HCT116 (cell line): Measurements from ENCODE around the gene RBMS1. TPM values are rescaled to one million over a fixed set of nuclear protein-coding genes. Genes with fewer than 3 reads are reported as not detected.

ENCODE experiments used
- ATAC-seq: fragments of 200-7000 bp; cut with Tn5 transposase; 2 replicates; pipeline ENCODE4 v1.9.1; 2020; ENCODE audit warnings: mild to moderate bottlenecking, moderate library complexity
- BruUV-seq: library from RNA; stranded (reverse); fragments of 400-500 nt; replicated peaks from 2 replicates; lab custom pipeline; 2021; lab: Mats Ljungman, UMichigan
- CTCF ChIA-PET: fragments of 300-600 bp; sonication (Branson Sonifier 250); formaldehyde crosslinking; loops from one replicate; lab custom pipeline; 2021; ENCODE audit warnings: antibody characterized with exemption; lab: Charles Lee
- POLR2A ChIA-PET: fragments of 300-600, 350-600 bp; sonication (Branson Sonifier 250); formaldehyde crosslinking; loops from one replicate; lab custom pipeline; 2021; ENCODE audit warnings: antibody characterized with exemption; lab: Charles Lee
- RAD21 ChIA-PET, 2 experiments: fragments of 300-600 bp; sonication (Branson Sonifier 250); formaldehyde crosslinking; loops; one replicate each; lab custom pipeline; 2023; ENCODE audit warnings: low total read pairs in 2 of 2; ENCODE audit not compliant: uncharacterized antibody in 2 of 2, unreplicated experiment in 2 of 2, low non-redundant PET in 1 of 2; lab: Charles Lee
- DNase-seq: peaks from one replicate; pipeline ENCODE4 v3.0.0-alpha.2; 2010; ENCODE audit warnings: low read depth, low spot score
- H2AFZ ChIP-seq: fragments of 200-600 bp; shearing (Covaris generic), sonication (generic); 2 replicates; pipeline ENCODE4 v1.6.1; 2017; ENCODE audit warnings: low read depth, mixed run types, mixed read lengths, antibody characterized with exemption, low read length; ENCODE audit not compliant: poor library complexity, severe bottlenecking
- H3K27ac ChIP-seq: 2 replicates; pipeline ENCODE4 v1.5.1; 2012; ENCODE audit warnings: low read depth, low read length
- H3K27me3 ChIP-seq: fragments of 200-600 bp; sonication (generic); 2 replicates; pipeline ENCODE4 v1.6.1; 2016; ENCODE audit warnings: mixed run types, low read length, mixed read lengths; ENCODE audit not compliant: insufficient read depth
- H3K36me3 ChIP-seq, 2 experiments: fragments of 200-500 bp in 1 of 2; fragments of 200-600 bp in 1 of 2; sonication (Bioruptor generic) in 1 of 2; sonication (generic) in 1 of 2; 2 replicates each; pipeline versions ENCODE4 v1.5.1 to v1.6.1; 2014 to 2016; ENCODE audit warnings: low read length in 2 of 2, inconsistent platforms in 1 of 2, mixed read lengths in 1 of 2, mixed run types in 1 of 2; ENCODE audit not compliant: insufficient read depth in 2 of 2, control insufficient read depth in 1 of 2
- H3K4me1 ChIP-seq, 2 experiments: fragments of 200-600 bp in 1 of 2; sonication (generic) in 1 of 2; 2 replicates each; pipeline versions ENCODE4 v1.5.1 to v1.6.1; 2012 to 2017; ENCODE audit warnings: low read length in 2 of 2, inconsistent platforms in 1 of 2, mild to moderate bottlenecking in 1 of 2, mixed read lengths in 1 of 2, mixed run types in 1 of 2, moderate library complexity in 1 of 2; ENCODE audit not compliant: insufficient read depth in 2 of 2, control insufficient read depth in 1 of 2
- H3K4me2 ChIP-seq: fragments of 200-600 bp; sonication (generic); 2 replicates; pipeline ENCODE4 v1.6.1; 2017; ENCODE audit warnings: mixed run types, low read length, mixed read lengths
- H3K4me3 ChIP-seq, 2 experiments: fragments of 200-600 bp in 1 of 2; sonication (generic) in 1 of 2; replicated peaks in 1 of 2; 2 replicates each; pipeline ENCODE4 v1.5.1; 2011 to 2016; ENCODE audit warnings: low read length in 2 of 2, control low read depth in 1 of 2, low read depth in 1 of 2, mild to moderate bottlenecking in 1 of 2, mixed read lengths in 1 of 2, mixed run types in 1 of 2
- H3K79me2 ChIP-seq: fragments of 200-600 bp; sonication (generic); 2 replicates; pipeline ENCODE4 v1.6.1; 2017; ENCODE audit warnings: mild to moderate bottlenecking, mixed run types, low read length, moderate library complexity, mixed read lengths; ENCODE audit not compliant: insufficient read depth
- H3K9ac ChIP-seq: fragments of 200-600 bp; sonication (generic); 2 replicates; pipeline ENCODE4 v1.6.1; 2016; ENCODE audit warnings: low read length, mixed read lengths
- H3K9me2 ChIP-seq: fragments of 200-600 bp; sonication (generic), shearing (Covaris generic); 2 replicates; pipeline ENCODE4 v1.6.1; 2017; ENCODE audit warnings: mixed run types, mild to moderate bottlenecking, moderate library complexity; ENCODE audit not compliant: insufficient read depth
- H3K9me3 ChIP-seq, 2 experiments: fragments of 200-500 bp in 1 of 2; fragments of 200-600 bp in 1 of 2; sonication (Bioruptor generic) in 1 of 2; sonication (generic) in 1 of 2; 2 replicates each; pipeline ENCODE4 v1.6.1; 2014 to 2017; ENCODE audit warnings: low read length in 2 of 2, mixed read lengths in 2 of 2, inconsistent platforms in 1 of 2, low read depth in 1 of 2, mild to moderate bottlenecking in 1 of 2, mixed run types in 1 of 2, moderate library complexity in 1 of 2; ENCODE audit not compliant: control insufficient read depth in 1 of 2, insufficient read depth in 1 of 2
- H4K20me1 ChIP-seq: fragments of 200-600 bp; sonication (generic), shearing (Covaris generic); 2 replicates; pipeline ENCODE4 v1.6.1; 2017; ENCODE audit warnings: mixed run types, mild to moderate bottlenecking, moderate library complexity; ENCODE audit not compliant: insufficient read depth
- ATF3 ChIP-seq: IDR thresholded peaks from 2 replicates; pipeline ENCODE4 v1.6.1; 2012
- CTCF ChIP-seq, 3 experiments: fragments of 200-600 bp in 1 of 3; sonication (generic) in 1 of 3; IDR thresholded peaks in 2 of 3; conservative IDR thresholded peaks in 1 of 3; 2 replicates each; pipeline ENCODE4 v1.5.1; 2012 to 2017; ENCODE audit warnings: low read depth in 2 of 3, low read length in 2 of 3, antibody characterized with exemption in 1 of 3, borderline replicate concordance in 1 of 3, control low read depth in 1 of 3, mild to moderate bottlenecking in 1 of 3, mixed read lengths in 1 of 3, mixed run types in 1 of 3, moderate library complexity in 1 of 3; ENCODE audit not compliant: insufficient read depth in 1 of 3
- EGR1 ChIP-seq: IDR thresholded peaks from 2 replicates; pipeline ENCODE4 v1.6.1; 2012; ENCODE audit warnings: low read depth
- EZH2phosphoT487 ChIP-seq: fragments of 200-600 bp; IDR thresholded peaks from 2 replicates; pipeline ENCODE4 v1.6.1; 2018; ENCODE audit warnings: antibody characterized with exemption, borderline replicate concordance
- MAX ChIP-seq: IDR thresholded peaks from 2 replicates; pipeline ENCODE4 v1.6.1; 2012
- POLR2A ChIP-seq: IDR thresholded peaks from 2 replicates; pipeline ENCODE4 v1.7.0; 2011; ENCODE audit warnings: borderline replicate concordance; ENCODE audit not compliant: insufficient read depth, insufficient read length; ENCODE audit errors: extremely low read depth
- RAD21 ChIP-seq: IDR thresholded peaks from 2 replicates; pipeline ENCODE4 v1.6.1; 2012; ENCODE audit warnings: low read depth, mild to moderate bottlenecking
- TCF7L2 ChIP-seq: IDR thresholded peaks from 2 replicates; pipeline ENCODE4 v1.7.0; 2011; ENCODE audit warnings: borderline replicate concordance, inconsistent platforms; ENCODE audit not compliant: insufficient read depth, insufficient read length; ENCODE audit errors: extremely low read depth
- intact Hi-C: fragments of 100-400 bp; cut with micrococcal nuclease; formaldehyde crosslinking; loops from 2 replicates; pipeline ENCODE4 v1.10.0; 2022
- total RNA-seq: library from RNA; stranded (reverse); gene quantifications from one replicate; pipeline ENCODE4 v1.2.1, GENCODE V29; 2021; ENCODE audit not compliant: unreplicated experiment

RBMS1 gene
- total RNA-seq, 1 experiment from 2014 or later = 17.6 TPM

GRCh38 chr2:160294889-160295288 is 198.7 kb downstream of the RBMS1 start:
- H3K9me3 ChIP-seq = no peaks in the 10 kb centered on the region
- ChIA-PET RAD21 (no interaction called here), CTCF (no interaction called here)
- H3K36me3 ChIP-seq = no peaks in the 10 kb centered on the region
- no TSS peak for BruUV-seq
- DNase-seq (no peak), ATAC-seq (no peak)
- H3K9me2 ChIP-seq = no peaks in the 10 kb centered on the region
- no peak overlapping the region for H3K4me2 ChIP-seq
- no peak overlapping the region for H2AFZ ChIP-seq
- no peak for TF ChIP-seq CTCF (IDR thresholded peaks at IDR 0.05 in 2 of 3, conservative IDR thresholded peaks at IDR 0.05 in 1 of 3; ENCODE audit: borderline replicate concordance in 1 of 3, insufficient read depth in 1 of 3, low read depth in 2 of 3, low read length in 2 of 3)
- TF ChIP-seq EGR1 = no peak
- no peak for TF ChIP-seq MAX
- TF ChIP-seq POLR2A = no peak
- no peak for TF ChIP-seq EZH2phosphoT487
- no peak for TF ChIP-seq TCF7L2
- TF ChIP-seq RAD21 = no peak
- TF ChIP-seq, all 23 proteins: peak for 0
- Histone ChIP-seq H3K4me3 (no peak overlapping the region), H3K9ac (no peak overlapping the region), H3K27me3 (no peaks in the 10 kb centered on the region), H3K4me1 (peaks cover 0 to 9% of the 10 kb centered on the region in 2 experiments; a peak in 2 of 4 replicates), H3K79me2 (no peaks in the 10 kb centered on the region), H3K27ac (no peak overlapping the region), H4K20me1 (no peaks in the 10 kb centered on the region)
- intact Hi-C loops = no loop called here
- POLR2A ChIA-PET = no interaction called here

- DNase-seq (no peak), ATAC-seq (no peak)
- intact Hi-C loops = no loop called here
- no peak overlapping the region for H3K9ac ChIP-seq
- BruUV-seq = no TSS peak
- H2AFZ ChIP-seq = no peak overlapping the region
- TF ChIP-seq ATF3 = no peak
- TF ChIP-seq MAX = peak; percentile 23; the same call in 1 of the 2 replicates
- H3K79me2 ChIP-seq = no peaks in the 10 kb centered on the region
- H3K27ac ChIP-seq = no peak overlapping the region
- no peaks in the 10 kb centered on the region for H3K27me3 ChIP-seq
- peaks cover 0 to 9% of the 10 kb centered on the region in 2 experiments; a peak in 2 of 4 replicates for H3K4me1 ChIP-seq
- POLR2A ChIA-PET = no interaction called here
- no peaks in the 10 kb centered on the region for H4K20me1 ChIP-seq
- no peaks in the 10 kb centered on the region for H3K9me3 ChIP-seq
- H3K4me2 ChIP-seq = no peak overlapping the region
- H3K36me3 ChIP-seq = no peaks in the 10 kb centered on the region
- CTCF ChIA-PET = no interaction called here
- H3K4me3 ChIP-seq = no peak overlapping the region
- RAD21 ChIA-PET = no interaction called here
- H3K9me2 ChIP-seq = no peaks in the 10 kb centered on the region
Measured at GRCh38 chr2:160294339-160294803, 199.2 kb downstream of the RBMS1 start.
